ENCODE data around the gene PLD3. TPM values are rescaled to one million over a fixed set of nuclear protein-coding genes. Genes with fewer than 3 reads are reported as not detected.

PLD3 gene
- total and polyA plus RNA-seq, 2 experiments from 2014 or later = 866 to 875 TPM

GRCh38 chr19:40360020-40360707 lies 11.7 kb downstream of the PLD3 start:
- Histone ChIP-seq H3K9me3 (ENCODE audit: low read depth) (no peaks in the 10 kb centered on the region), H3K4me3 (no peak overlapping the region), H3K36me3 (no peaks in the 10 kb centered on the region), H3K4me1 (ENCODE audit: low read depth) (peaks cover 3% of the 10 kb centered on the region), H3K27ac (no peak overlapping the region), H3K27me3 (no peaks in the 10 kb centered on the region)
- no peak for DNase-seq (ENCODE audit: low read depth in 1 of 2, low spot score in 1 of 2)
- TF ChIP-seq CTCF (IDR thresholded peaks at IDR 0.05; ENCODE audit: low read depth, low read length) = no peak

GRCh38 chr19:40360708-40361241 lies 12.3 kb downstream of the PLD3 start:
- DNase-seq (ENCODE audit: low read depth in 1 of 2, low spot score in 1 of 2) = no peak
- Histone ChIP-seq H3K36me3 (no peaks in the 10 kb centered on the region), H3K9me3 (ENCODE audit: low read depth) (no peaks in the 10 kb centered on the region), H3K4me1 (ENCODE audit: low read depth) (peaks cover 4% of the 10 kb centered on the region), H3K27ac (no peak overlapping the region), H3K27me3 (no peaks in the 10 kb centered on the region), H3K4me3 (no peak overlapping the region)
- no peak for TF ChIP-seq CTCF (IDR thresholded peaks at IDR 0.05; ENCODE audit: low read depth, low read length)

GRCh38 chr19:40362160-40362559 lies 13.7 kb downstream of the PLD3 start:
- no peak for DNase-seq (ENCODE audit: low read depth in 1 of 2, low spot score in 1 of 2)
- no peak for TF ChIP-seq CTCF (IDR thresholded peaks at IDR 0.05; ENCODE audit: low read depth, low read length)
- Histone ChIP-seq H3K36me3 (no peaks in the 10 kb centered on the region), H3K4me1 (ENCODE audit: low read depth) (peaks cover 10% of the 10 kb centered on the region), H3K27ac (no peak overlapping the region), H3K9me3 (ENCODE audit: low read depth) (no peaks in the 10 kb centered on the region), H3K4me3 (no peak overlapping the region), H3K27me3 (no peaks in the 10 kb centered on the region)

GRCh38 chr19:40363069-40363468 lies 14.6 kb downstream of the PLD3 start:
- Histone ChIP-seq H3K4me3 (no peak overlapping the region), H3K9me3 (ENCODE audit: low read depth) (no peaks in the 10 kb centered on the region), H3K4me1 (ENCODE audit: low read depth) (peaks cover 18% of the 10 kb centered on the region), H3K27ac (no peak overlapping the region), H3K36me3 (peaks cover 6% of the 10 kb centered on the region), H3K27me3 (no peaks in the 10 kb centered on the region)
- TF ChIP-seq CTCF (IDR thresholded peaks at IDR 0.05; ENCODE audit: low read depth, low read length) = no peak
- peak in 1 of 2 donors; percentile 38 for DNase-seq (ENCODE audit: low read depth in 1 of 2, low spot score in 1 of 2)

GRCh38 chr19:40365010-40365409 lies 16.5 kb downstream of the PLD3 start:
- TF ChIP-seq CTCF (IDR thresholded peaks at IDR 0.05; ENCODE audit: low read depth, low read length) = no peak
- Histone ChIP-seq H3K27me3 (no peaks in the 10 kb centered on the region), H3K9me3 (ENCODE audit: low read depth) (no peaks in the 10 kb centered on the region), H3K27ac (no peak overlapping the region), H3K4me1 (ENCODE audit: low read depth) (peaks cover 18% of the 10 kb centered on the region), H3K36me3 (peaks cover 19% of the 10 kb centered on the region), H3K4me3 (peak overlapping the region; percentile 41)
- DNase-seq (ENCODE audit: low read depth in 1 of 2, low spot score in 1 of 2) = no peak

Data from cardiac muscle cell (in vitro differentiated cells and primary cell).